ENCODE measurements around the gene SLC39A11.
"Not testable (repeated sequence)": the region's sequence is repeated elsewhere in the genome, so short reads cannot be mapped to it uniquely, and the experiment has no call there.

The SLC39A11 gene

GRCh38 chr17:73061161-73061560 is 31.3 kb downstream of the SLC39A11 start:
- no peak for TF ChIP-seq CTCF (IDR thresholded peaks at IDR 0.05; ENCODE audit: low read length)
- TF ChIP-seq EZH2phosphoT487 (IDR thresholded peaks at IDR 0.05; ENCODE audit: low read length): no peak
- TF ChIP-seq EZH2 (optimal IDR thresholded peaks at IDR 0.05; ENCODE audit: low read depth, low read length): no peak

DNA sequence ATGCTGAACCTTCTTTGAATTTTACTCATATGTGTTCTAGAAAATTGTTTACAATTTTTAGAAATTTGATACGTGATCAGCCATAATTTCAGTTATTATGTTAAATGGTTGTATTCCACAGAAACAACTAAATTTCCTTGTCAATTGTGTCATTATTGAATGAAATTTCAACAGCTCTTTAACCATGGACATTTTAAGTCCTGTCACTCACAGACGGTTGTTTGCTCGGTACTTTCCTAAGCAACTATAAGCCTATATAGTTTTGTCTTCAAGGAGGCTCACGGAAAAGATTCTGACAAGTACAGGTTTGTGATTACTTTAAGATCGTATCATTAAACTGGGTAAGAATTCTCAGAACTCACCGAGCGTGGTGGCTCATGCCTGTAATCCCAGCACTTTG is 31.8 kb downstream of the SLC39A11 start:
- Histone ChIP-seq H3K79me2 (ENCODE audit: low read length) (no peaks in the 10 kb centered on the region), H3K9ac (ENCODE audit: low read length) (no peak overlapping the region), H3K36me3 (replicated peaks; ENCODE audit: insufficient read depth, low read length) (no peaks in the 10 kb centered on the region), H3K4me3 (ENCODE audit: low read length) (no peak overlapping the region), H3K27me3 (replicated peaks; ENCODE audit: insufficient read depth, low read length) (no peaks in the 10 kb centered on the region), H3K4me1 (ENCODE audit: low read length) (no peaks in the 10 kb centered on the region), H3K27ac (ENCODE audit: low read length) (no peak overlapping the region), H3K4me2 (ENCODE audit: low read depth, low read length) (no peak overlapping the region), H3F3A (ENCODE audit: insufficient read depth, low read length) (no peaks in the 10 kb centered on the region), H4K20me1 (ENCODE audit: insufficient read depth, low read length) (no peaks in the 10 kb centered on the region), H3K9me3 (replicated peaks; ENCODE audit: insufficient read depth, low read length) (no peaks in the 10 kb centered on the region), H2AFZ (ENCODE audit: low read length) (no peak overlapping the region), H3K9me2 (replicated peaks; ENCODE audit: insufficient read depth, low read length) (no peaks in the 10 kb centered on the region)
- DNase-seq: no peak
- TF ChIP-seq EZH2 (optimal IDR thresholded peaks at IDR 0.05; ENCODE audit: low read depth, low read length) (no peak), EZH2phosphoT487 (IDR thresholded peaks at IDR 0.05; ENCODE audit: low read length) (no peak), CTCF (IDR thresholded peaks at IDR 0.05; ENCODE audit: low read length) (no peak)

More at GRCh38 chr17:73061161-73061560, 31.3 kb downstream of the SLC39A11 start:
- Histone ChIP-seq H3K9me2 (replicated peaks; ENCODE audit: insufficient read depth, low read length) (no peaks in the 10 kb centered on the region), H4K20me1 (ENCODE audit: insufficient read depth, low read length) (no peaks in the 10 kb centered on the region), H3K4me3 (ENCODE audit: low read length) (no peak overlapping the region), H3K4me1 (ENCODE audit: low read length) (no peaks in the 10 kb centered on the region), H3K4me2 (ENCODE audit: low read depth, low read length) (no peak overlapping the region), H3K79me2 (ENCODE audit: low read length) (no peaks in the 10 kb centered on the region), H3K27me3 (replicated peaks; ENCODE audit: insufficient read depth, low read length) (no peaks in the 10 kb centered on the region), H2AFZ (ENCODE audit: low read length) (no peak overlapping the region), H3K9ac (ENCODE audit: low read length) (no peak overlapping the region), H3K36me3 (replicated peaks; ENCODE audit: insufficient read depth, low read length) (no peaks in the 10 kb centered on the region), H3F3A (ENCODE audit: insufficient read depth, low read length) (no peaks in the 10 kb centered on the region), H3K9me3 (replicated peaks; ENCODE audit: insufficient read depth, low read length) (no peaks in the 10 kb centered on the region), H3K27ac (ENCODE audit: low read length) (no peak overlapping the region)
- no peak for DNase-seq

DNA sequence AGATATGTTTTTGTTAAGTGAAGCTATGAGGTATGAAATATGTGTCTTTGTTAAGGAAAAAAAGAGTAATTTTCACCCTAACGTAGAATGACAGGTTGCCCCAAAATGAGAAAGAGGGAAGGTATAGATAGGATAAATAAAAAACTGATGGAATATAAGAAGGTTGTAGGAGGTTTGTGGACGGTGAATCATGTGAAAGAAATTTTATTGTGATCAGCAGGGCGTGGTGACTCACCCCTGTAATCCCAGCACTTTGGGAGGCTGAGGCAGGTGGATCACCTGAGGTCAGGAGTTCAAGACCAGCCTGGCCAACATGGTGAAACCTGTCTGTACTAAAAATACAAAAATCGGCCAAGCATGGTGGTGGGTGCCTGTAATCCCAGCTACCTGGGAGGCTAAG is 32.8 kb downstream of the SLC39A11 start:
- not testable (repeated sequence) for DNase-seq

GRCh38 chr17:73058022-73058421 is 34.5 kb downstream of the SLC39A11 start:
- H3K9me3 ChIP-seq (replicated peaks; ENCODE audit: insufficient read depth, low read length): no peaks in the 10 kb centered on the region
- H3K36me3 ChIP-seq (replicated peaks; ENCODE audit: insufficient read depth, low read length): no peaks in the 10 kb centered on the region
- no peak overlapping the region for H3K4me2 ChIP-seq (ENCODE audit: low read depth, low read length)
- H3K9ac ChIP-seq (ENCODE audit: low read length): no peak overlapping the region
- no peaks in the 10 kb centered on the region for H3K9me2 ChIP-seq (replicated peaks; ENCODE audit: insufficient read depth, low read length)
- DNase-seq: no peak
- no peaks in the 10 kb centered on the region for H3K79me2 ChIP-seq (ENCODE audit: low read length)
- no peaks in the 10 kb centered on the region for H3K27me3 ChIP-seq (replicated peaks; ENCODE audit: insufficient read depth, low read length)
- no peaks in the 10 kb centered on the region for H3F3A ChIP-seq (ENCODE audit: insufficient read depth, low read length)
- no peaks in the 10 kb centered on the region for H3K4me1 ChIP-seq (ENCODE audit: low read length)
- no peak overlapping the region for H3K4me3 ChIP-seq (ENCODE audit: low read length)
- H2AFZ ChIP-seq (ENCODE audit: low read length): no peak overlapping the region
- H3K27ac ChIP-seq (ENCODE audit: low read length): no peak overlapping the region
- no peaks in the 10 kb centered on the region for H4K20me1 ChIP-seq (ENCODE audit: insufficient read depth, low read length)
- TF ChIP-seq EZH2 (optimal IDR thresholded peaks at IDR 0.05; ENCODE audit: low read depth, low read length) (no peak), CTCF (IDR thresholded peaks at IDR 0.05; ENCODE audit: low read length) (no peak), EZH2phosphoT487 (IDR thresholded peaks at IDR 0.05; ENCODE audit: low read length) (no peak)

More for the DNA sequence above, 32.8 kb downstream of the SLC39A11 start:
- not testable (repeated sequence) for H4K20me1 ChIP-seq (ENCODE audit: insufficient read depth, low read length); H3K79me2 ChIP-seq (ENCODE audit: low read length); H3K4me1 ChIP-seq (ENCODE audit: low read length); H3K27ac ChIP-seq (ENCODE audit: low read length); H3F3A ChIP-seq (ENCODE audit: insufficient read depth, low read length); H3K36me3 ChIP-seq (replicated peaks; ENCODE audit: insufficient read depth, low read length); H3K9me3 ChIP-seq (replicated peaks; ENCODE audit: insufficient read depth, low read length); H3K4me3 ChIP-seq (ENCODE audit: low read length); H2AFZ ChIP-seq (ENCODE audit: low read length); H3K27me3 ChIP-seq (replicated peaks; ENCODE audit: insufficient read depth, low read length); H3K9ac ChIP-seq (ENCODE audit: low read length); H3K4me2 ChIP-seq (ENCODE audit: low read depth, low read length); H3K9me2 ChIP-seq (replicated peaks; ENCODE audit: insufficient read depth, low read length)

All from MM.1S (cell line).